Fibroblast of lung (primary cell): ENCODE results near the gene PKHD1.

Experiments used
- EZH2 ChIP-seq: IDR thresholded peaks from 2 replicates; pipeline ENCODE4 v1.5.1; 2012; ENCODE audit warnings: low read length, control low read depth, mild to moderate bottlenecking; ENCODE audit errors: missing control alignments
- TF ChIP-seq, protein P1 (sequence below), 2 donors: IDR thresholded peaks in 1 of 2; conservative IDR thresholded peaks in 1 of 2; 1 replicate in 1 of 2; 2 replicates in 1 of 2; pipeline ENCODE4 v1.5.1; 2011 to 2012; ENCODE audit warnings: low read length in 2 of 2, control low read depth in 1 of 2, inconsistent platforms in 1 of 2, low read depth in 1 of 2, mild to moderate bottlenecking in 1 of 2

DNA sequence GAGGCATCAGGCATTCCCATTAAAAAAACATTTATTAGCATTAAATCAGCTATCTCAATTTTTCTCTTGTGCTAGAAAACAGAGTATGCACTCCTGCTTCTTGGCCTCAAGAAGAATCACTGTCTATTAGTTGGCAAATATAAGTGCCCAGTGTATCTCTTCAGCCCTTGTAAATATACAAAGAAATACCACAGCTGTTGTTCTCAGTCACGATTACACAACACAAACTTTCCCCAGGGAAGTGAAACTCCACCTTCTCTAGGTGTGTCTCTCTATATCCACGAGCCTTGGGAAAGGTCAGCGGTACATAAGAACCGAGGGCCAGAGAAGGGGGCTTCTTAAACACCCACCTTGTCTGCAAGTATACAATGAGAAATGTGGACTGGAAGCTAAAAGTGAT, 194.7 kb downstream of the PKHD1 start:
- no peak for TF ChIP-seq EZH2
- TF ChIP-seq, protein P1, sequence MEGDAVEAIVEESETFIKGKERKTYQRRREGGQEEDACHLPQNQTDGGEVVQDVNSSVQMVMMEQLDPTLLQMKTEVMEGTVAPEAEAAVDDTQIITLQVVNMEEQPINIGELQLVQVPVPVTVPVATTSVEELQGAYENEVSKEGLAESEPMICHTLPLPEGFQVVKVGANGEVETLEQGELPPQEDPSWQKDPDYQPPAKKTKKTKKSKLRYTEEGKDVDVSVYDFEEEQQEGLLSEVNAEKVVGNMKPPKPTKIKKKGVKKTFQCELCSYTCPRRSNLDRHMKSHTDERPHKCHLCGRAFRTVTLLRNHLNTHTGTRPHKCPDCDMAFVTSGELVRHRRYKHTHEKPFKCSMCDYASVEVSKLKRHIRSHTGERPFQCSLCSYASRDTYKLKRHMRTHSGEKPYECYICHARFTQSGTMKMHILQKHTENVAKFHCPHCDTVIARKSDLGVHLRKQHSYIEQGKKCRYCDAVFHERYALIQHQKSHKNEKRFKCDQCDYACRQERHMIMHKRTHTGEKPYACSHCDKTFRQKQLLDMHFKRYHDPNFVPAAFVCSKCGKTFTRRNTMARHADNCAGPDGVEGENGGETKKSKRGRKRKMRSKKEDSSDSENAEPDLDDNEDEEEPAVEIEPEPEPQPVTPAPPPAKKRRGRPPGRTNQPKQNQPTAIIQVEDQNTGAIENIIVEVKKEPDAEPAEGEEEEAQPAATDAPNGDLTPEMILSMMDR (conservative IDR thresholded peaks at IDR 0.05 in 1 of 2, IDR thresholded peaks at IDR 0.05 in 1 of 2; ENCODE audit: low read depth in 1 of 2, low read length in 2 of 2), result no peak
